Myometrial cell (primary cell): ENCODE data around the gene EFHD2. TPM values are rescaled to one million over a fixed set of nuclear protein-coding genes. Genes with fewer than 3 reads are reported as not detected.

Experiments used
- total RNA-seq: library from RNA; depleted of rRNA; stranded (reverse); fragments of >200 nt; gene quantifications from 2 replicates; pipeline ENCODE4 v1.2.3, GENCODE V29; 2015

The EFHD2 gene, protein sequence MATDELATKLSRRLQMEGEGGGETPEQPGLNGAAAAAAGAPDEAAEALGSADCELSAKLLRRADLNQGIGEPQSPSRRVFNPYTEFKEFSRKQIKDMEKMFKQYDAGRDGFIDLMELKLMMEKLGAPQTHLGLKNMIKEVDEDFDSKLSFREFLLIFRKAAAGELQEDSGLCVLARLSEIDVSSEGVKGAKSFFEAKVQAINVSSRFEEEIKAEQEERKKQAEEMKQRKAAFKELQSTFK
- total RNA-seq = 111 and 117 TPM in 2 replicates

DNA sequence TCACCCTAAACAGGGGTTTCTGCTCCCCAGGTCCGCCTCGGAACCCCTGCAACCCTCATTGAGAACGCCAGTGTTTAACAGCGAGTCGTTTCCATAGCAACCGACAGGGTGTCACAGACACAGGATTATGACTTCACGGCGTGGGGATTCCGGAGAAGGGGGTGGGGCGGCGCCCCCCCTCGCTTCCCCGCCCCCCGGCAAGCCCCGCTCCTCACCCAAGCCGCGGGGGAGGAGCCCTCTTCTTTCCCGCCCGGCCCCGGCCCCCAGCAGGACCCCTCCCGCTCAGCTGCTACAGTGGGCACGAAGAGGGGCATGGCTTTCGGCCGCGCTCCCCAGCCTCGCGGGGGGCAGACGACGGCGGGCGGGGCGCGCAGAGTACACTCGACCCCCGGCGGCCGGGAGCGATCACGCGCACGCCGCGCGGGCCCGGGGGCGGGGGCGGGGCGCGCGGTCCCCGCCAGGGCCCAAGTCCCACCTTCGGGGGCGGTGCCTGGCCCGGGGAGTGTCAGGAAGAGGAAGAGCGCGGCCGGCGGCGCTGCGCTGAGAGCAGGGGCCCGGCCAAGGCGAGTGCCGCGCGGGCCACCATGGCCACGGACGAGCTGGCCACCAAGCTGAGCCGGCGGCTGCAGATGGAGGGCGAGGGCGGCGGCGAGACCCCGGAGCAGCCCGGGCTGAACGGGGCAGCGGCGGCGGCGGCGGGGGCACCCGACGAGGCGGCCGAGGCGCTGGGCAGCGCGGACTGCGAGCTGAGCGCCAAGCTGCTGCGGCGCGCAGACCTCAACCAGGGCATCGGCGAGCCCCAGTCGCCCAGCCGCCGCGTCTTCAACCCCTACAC is at the start of gene EFHD2:
Gene EFHD2, plus strand, starts transcription at position 501 of the 835 bp plus-strand sequence. Its CDS starts 84 bp downstream, at position 585.

DNA sequence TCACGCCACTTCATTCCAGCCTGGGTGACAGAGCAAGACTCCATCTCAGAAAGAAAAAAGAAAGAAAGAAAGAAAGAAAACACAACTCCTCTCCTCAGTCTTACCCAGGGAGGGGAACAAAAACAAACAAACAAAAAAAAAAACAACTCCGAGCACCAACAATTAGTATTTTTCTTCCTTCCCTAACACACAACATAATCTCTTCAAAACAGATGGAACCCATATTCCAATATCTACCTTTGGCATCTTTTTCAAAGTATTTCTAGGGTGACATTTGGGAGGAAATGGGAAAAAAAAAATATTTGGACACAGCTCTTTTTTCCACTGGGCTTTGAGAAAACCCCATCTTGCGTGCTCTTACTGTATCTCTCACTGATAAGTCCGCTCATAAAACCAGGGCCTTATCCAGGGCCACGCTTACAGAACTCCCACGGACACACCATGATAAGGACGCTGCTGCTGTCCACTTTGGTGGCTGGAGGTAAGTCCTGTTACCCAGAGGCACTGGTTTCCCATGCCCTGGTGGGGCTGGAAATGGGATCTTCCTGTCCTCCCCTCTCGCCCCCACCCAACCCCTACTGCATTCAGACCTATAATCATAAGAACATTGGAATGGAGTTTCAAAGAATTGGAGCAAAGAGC is 46.7 kb downstream of the EFHD2 start, which contains the start of gene CELA2A:
Gene CELA2A, plus strand, starts transcription at position 420 of the 642 bp plus-strand sequence. Its CDS starts 22 bp downstream, at position 442.

DNA sequence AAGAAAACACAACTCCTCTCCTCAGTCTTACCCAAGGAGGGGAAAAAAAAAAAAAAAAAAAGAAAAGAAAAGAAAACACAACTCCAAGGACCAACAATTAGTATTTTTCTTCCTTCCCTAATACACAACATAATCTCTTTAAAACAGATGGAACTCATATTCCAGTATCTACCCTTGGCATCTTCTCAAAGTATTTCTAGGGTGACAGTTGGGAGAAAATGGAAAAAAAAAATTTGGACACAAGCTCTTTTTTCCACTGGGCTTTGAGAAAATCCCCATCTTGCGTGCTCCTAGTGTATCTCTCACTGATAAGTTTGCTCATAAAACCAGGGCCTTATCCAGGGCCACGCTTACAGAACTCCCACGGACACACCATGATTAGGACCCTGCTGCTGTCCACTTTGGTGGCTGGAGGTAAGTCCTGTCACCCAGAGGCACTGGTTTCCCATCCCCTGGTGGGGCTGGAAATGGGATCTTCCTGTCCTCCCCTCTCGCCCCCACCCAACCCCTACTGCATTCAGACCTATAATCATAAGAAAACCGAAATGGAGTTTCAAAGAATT is 66.1 kb downstream of the EFHD2 start, which contains the start of gene CELA2B:
Gene CELA2B, plus strand, starts transcription at position 353 of the 563 bp plus-strand sequence. Its CDS starts 22 bp downstream, at position 375.

Other genes with a start within 250 kb of the EFHD2 start
- gene FHAD1, start 162.7 kb upstream of the EFHD2 start, total RNA-seq = 1.6 TPM in 1 of 2 replicates, not detected in the other
- gene CTRC, start 28.6 kb downstream of the EFHD2 start, total RNA-seq = not detected in 2 replicates
- gene CELA2A, start 46.8 kb downstream of the EFHD2 start, total RNA-seq = not detected in 2 replicates
- not detected in 2 replicates for gene CELA2B, start 66.2 kb downstream of the EFHD2 start, total RNA-seq
- 19.0 and 26.9 TPM in 2 replicates for gene CASP9, start 114.3 kb downstream of the EFHD2 start, total RNA-seq
- gene DNAJC16, start 117.0 kb downstream of the EFHD2 start, total RNA-seq = 16.1 and 20.5 TPM in 2 replicates
- gene AGMAT, start 175.2 kb downstream of the EFHD2 start, total RNA-seq = 4.3 and 9.7 TPM in 2 replicates
- 5.5 and 6.6 TPM in 2 replicates for gene DDI2, start 207.6 kb downstream of the EFHD2 start, total RNA-seq